ENCODE results near the gene CSF1R.

The CSF1R gene

GRCh38 chr5:150085950-150086715 is at the start of gene CSF1R:
Gene CSF1R, minus strand, starts transcription at chr5:150086554. Its CDS starts 127 bp downstream, at chr5:150086427.
- DNase-seq = no peak

- no peak for DNase-seq
Observed at GRCh38 chr5:150135557-150136304, 49.4 kb upstream of the CSF1R start.

GRCh38 chr5:150134198-150134588 is 47.8 kb upstream of the CSF1R start:
- DNase-seq = no peak

GRCh38 chr5:150133581-150134197 is 47.3 kb upstream of the CSF1R start:
- no peak for DNase-seq

- DNase-seq = no peak
Observed at GRCh38 chr5:150132740-150133139, 46.4 kb upstream of the CSF1R start.

GRCh38 chr5:150131978-150132694 is 45.8 kb upstream of the CSF1R start:
- no peak for DNase-seq

GRCh38 chr5:150131461-150131860 is 45.1 kb upstream of the CSF1R start:
- no peak for DNase-seq

GRCh38 chr5:150130493-150130922 is 44.2 kb upstream of the CSF1R start:
- DNase-seq = no peak

- no peak for DNase-seq
Observed at GRCh38 chr5:150129813-150130492, 43.6 kb upstream of the CSF1R start.

GRCh38 chr5:150129454-150129812 is 43.1 kb upstream of the CSF1R start:
- no peak for DNase-seq

- DNase-seq = no peak
Observed at GRCh38 chr5:150126921-150127265, 40.5 kb upstream of the CSF1R start.

GRCh38 chr5:150126199-150126920 is 40.0 kb upstream of the CSF1R start:
- no peak for DNase-seq

GRCh38 chr5:150125334-150125733 is 39.0 kb upstream of the CSF1R start:
- no peak for DNase-seq

- no peak for DNase-seq
Observed at GRCh38 chr5:150124596-150124995, 38.2 kb upstream of the CSF1R start.

GRCh38 chr5:150124111-150124557 is 37.8 kb upstream of the CSF1R start:
- no peak for DNase-seq

GRCh38 chr5:150123542-150123941 is 37.2 kb upstream of the CSF1R start:
- DNase-seq = no peak

GRCh38 chr5:150122536-150123481 is 36.5 kb upstream of the CSF1R start:
- no peak for DNase-seq

- no peak for DNase-seq
Observed at GRCh38 chr5:150122158-150122510, 35.8 kb upstream of the CSF1R start.

- DNase-seq = no peak
Observed at GRCh38 chr5:150121448-150122157, 35.2 kb upstream of the CSF1R start.
